ENCODE measurements around the gene ZBED5.
"Not testable (repeated sequence)": the region's sequence is repeated elsewhere in the genome, so short reads cannot be mapped to it uniquely, and the experiment has no call there.

Gene ZBED5

GRCh38 chr11:10836884-10837283, 21.0 kb downstream of the ZBED5 start:
- DNase-seq, result not testable (repeated sequence)

GRCh38 chr11:10829139-10829538, 28.7 kb downstream of the ZBED5 start:
- no peak for DNase-seq

GRCh38 chr11:10828402-10828801, 29.5 kb downstream of the ZBED5 start:
- no peak for DNase-seq

- DNase-seq, result no peak
Observed at GRCh38 chr11:10824888-10825287, 33.0 kb downstream of the ZBED5 start.

- DNase-seq, result no peak
Observed at GRCh38 chr11:10823152-10823579, 34.7 kb downstream of the ZBED5 start.

- not testable (repeated sequence) for DNase-seq
Observed at GRCh38 chr11:10822491-10822890, 35.4 kb downstream of the ZBED5 start.

GRCh38 chr11:10818594-10818993, 39.3 kb downstream of the ZBED5 start:
- DNase-seq, result peak; percentile 94

GRCh38 chr11:10813945-10814344, 43.9 kb downstream of the ZBED5 start:
- DNase-seq, result no peak

GRCh38 chr11:10809373-10810160, 48.3 kb downstream of the ZBED5 start:
- DNase-seq, result peak; percentile 87

GRCh38 chr11:10808553-10809372, 49.1 kb downstream of the ZBED5 start, which contains the start of gene EIF4G2:
Gene EIF4G2 (minus strand): TSS chr11:10808926.
- DNase-seq, result peak; percentile 99

- DNase-seq, result no peak
Observed at GRCh38 chr11:10808235-10808552, 49.7 kb downstream of the ZBED5 start.

GRCh38 chr11:10807493-10808234, 50.2 kb downstream of the ZBED5 start:
- peak; percentile 53 for DNase-seq

GRCh38 chr11:10806206-10806605, 51.6 kb downstream of the ZBED5 start:
- no peak for DNase-seq

GRCh38 chr11:10805741-10806140, 52.1 kb downstream of the ZBED5 start:
- DNase-seq, result no peak

GRCh38 chr11:10803676-10804075, 54.2 kb downstream of the ZBED5 start:
- DNase-seq, result no peak

Measured in fibroblast of skin of abdomen (primary cell).